Neural progenitor cell (in vitro differentiated cells): ENCODE measurements around the gene CSKMT.

Source experiments
- EZH2 ChIP-seq: fragments of 200-600 bp; sonication (generic); IDR thresholded peaks from 2 replicates; pipeline ENCODE4 v1.6.1; 2017; ENCODE audit warnings: antibody characterized with exemption, mild to moderate bottlenecking, moderate library complexity
- TF ChIP-seq, protein P1 (sequence below): fragments of 200-600 bp; sonication (generic); IDR thresholded peaks from 2 replicates; pipeline ENCODE4 v1.5.1; 2017; ENCODE audit warnings: antibody characterized with exemption, mild to moderate bottlenecking

DNA sequence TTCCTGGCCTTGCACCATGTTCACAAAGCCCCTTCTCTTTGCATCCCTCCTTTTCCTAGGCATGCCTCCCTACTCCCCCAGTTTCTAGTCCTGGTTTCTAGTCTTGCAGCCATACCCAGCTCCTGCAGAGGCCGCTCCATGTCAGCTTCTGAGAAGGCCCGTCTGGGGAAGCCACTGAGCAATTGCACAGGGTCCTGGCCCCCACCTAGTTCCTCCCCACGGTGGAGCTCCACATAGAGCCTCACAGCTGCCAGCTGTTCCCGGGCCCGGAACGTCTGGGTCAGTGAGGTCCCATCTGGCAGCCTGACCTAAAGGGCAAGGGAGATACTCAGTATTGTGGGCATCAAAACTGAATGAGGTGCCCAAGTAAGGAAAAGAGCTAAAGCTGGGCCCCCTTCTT, 11.6 kb downstream of the CSKMT start:
- TF ChIP-seq, protein P1, sequence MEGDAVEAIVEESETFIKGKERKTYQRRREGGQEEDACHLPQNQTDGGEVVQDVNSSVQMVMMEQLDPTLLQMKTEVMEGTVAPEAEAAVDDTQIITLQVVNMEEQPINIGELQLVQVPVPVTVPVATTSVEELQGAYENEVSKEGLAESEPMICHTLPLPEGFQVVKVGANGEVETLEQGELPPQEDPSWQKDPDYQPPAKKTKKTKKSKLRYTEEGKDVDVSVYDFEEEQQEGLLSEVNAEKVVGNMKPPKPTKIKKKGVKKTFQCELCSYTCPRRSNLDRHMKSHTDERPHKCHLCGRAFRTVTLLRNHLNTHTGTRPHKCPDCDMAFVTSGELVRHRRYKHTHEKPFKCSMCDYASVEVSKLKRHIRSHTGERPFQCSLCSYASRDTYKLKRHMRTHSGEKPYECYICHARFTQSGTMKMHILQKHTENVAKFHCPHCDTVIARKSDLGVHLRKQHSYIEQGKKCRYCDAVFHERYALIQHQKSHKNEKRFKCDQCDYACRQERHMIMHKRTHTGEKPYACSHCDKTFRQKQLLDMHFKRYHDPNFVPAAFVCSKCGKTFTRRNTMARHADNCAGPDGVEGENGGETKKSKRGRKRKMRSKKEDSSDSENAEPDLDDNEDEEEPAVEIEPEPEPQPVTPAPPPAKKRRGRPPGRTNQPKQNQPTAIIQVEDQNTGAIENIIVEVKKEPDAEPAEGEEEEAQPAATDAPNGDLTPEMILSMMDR: no peak
- TF ChIP-seq EZH2: no peak
